Suprapubic skin (tissue), 4 donors: ENCODE results near the gene FKRP. TPM values are rescaled to one million over a fixed set of nuclear protein-coding genes. Genes with fewer than 3 reads are reported as not detected.
"Not testable (repeated sequence)": the region's sequence is repeated elsewhere in the genome, so short reads cannot be mapped to it uniquely, and the experiment has no call there.

Experiments used
- DNase-seq, 2 donors: peaks; one replicate each; pipeline ENCODE4 v3.0.0-alpha.2; 2019; ENCODE audit warnings: low spot score in 2 of 2
- H3K27ac ChIP-seq: fragments of 200-600 bp; sonication (generic); one replicate; pipeline ENCODE4 v1.5.1; 2019
- H3K27me3 ChIP-seq: fragments of 200-600 bp; sonication (generic); one replicate; pipeline ENCODE4 v1.5.1; 2019
- H3K36me3 ChIP-seq: fragments of 200-600 bp; sonication (generic); one replicate; pipeline ENCODE4 v1.5.1; 2019
- H3K4me1 ChIP-seq: fragments of 200-600 bp; sonication (generic); one replicate; pipeline ENCODE4 v1.5.1; 2019
- H3K4me3 ChIP-seq: fragments of 200-600 bp; sonication (generic); one replicate; pipeline ENCODE4 v1.5.1; 2019; ENCODE audit warnings: mild to moderate bottlenecking
- H3K9me3 ChIP-seq: fragments of 200-600 bp; sonication (generic); one replicate; pipeline ENCODE4 v1.5.1; 2019
- EP300 ChIP-seq: sonication (generic); formaldehyde crosslinking; IDR thresholded peaks from one replicate; pipeline ENCODE4 v1.6.1; 2017; ENCODE audit warnings: antibody characterized with exemption
- POLR2A ChIP-seq, 2 donors: fragments of 450-650 bp; IDR thresholded peaks; one replicate each; pipeline ENCODE4 v1.6.1; 2017; ENCODE audit warnings: antibody characterized with exemption in 2 of 2, mild to moderate bottlenecking in 2 of 2, moderate library complexity in 2 of 2
- POLR2AphosphoS5 ChIP-seq, 3 donors: sonication (generic); formaldehyde crosslinking; IDR thresholded peaks; one replicate each; pipeline ENCODE4 v1.6.1; 2017; ENCODE audit warnings: antibody characterized with exemption in 3 of 3
- WGBS: methylation state at CpG from one replicate; pipeline ENCODE4 v1.1.5; 2018; 5-methylcytosine and 5-hydroxymethylcytosine counted together
- total RNA-seq, 4 donors: library from RNA; depleted of rRNA; stranded (reverse); fragments of >200 nt; gene quantifications; one replicate each; pipeline ENCODE4 v1.1.0, GENCODE V29; 2016
- TF ChIP-seq, protein P1 (sequence below), 2 donors: fragments of 200-600 bp in 1 of 2; fragments of 450-650 bp in 1 of 2; sonication (generic) in 1 of 2; IDR thresholded peaks; one replicate each; pipeline ENCODE4 v1.5.1; 2016 to 2019; ENCODE audit warnings: antibody characterized with exemption in 2 of 2, mild to moderate bottlenecking in 1 of 2, moderate library complexity in 1 of 2

The FKRP gene
- total RNA-seq, 4 donors from 2014 or later: 7.1 to 15.2 (median 7.8) TPM

DNA sequence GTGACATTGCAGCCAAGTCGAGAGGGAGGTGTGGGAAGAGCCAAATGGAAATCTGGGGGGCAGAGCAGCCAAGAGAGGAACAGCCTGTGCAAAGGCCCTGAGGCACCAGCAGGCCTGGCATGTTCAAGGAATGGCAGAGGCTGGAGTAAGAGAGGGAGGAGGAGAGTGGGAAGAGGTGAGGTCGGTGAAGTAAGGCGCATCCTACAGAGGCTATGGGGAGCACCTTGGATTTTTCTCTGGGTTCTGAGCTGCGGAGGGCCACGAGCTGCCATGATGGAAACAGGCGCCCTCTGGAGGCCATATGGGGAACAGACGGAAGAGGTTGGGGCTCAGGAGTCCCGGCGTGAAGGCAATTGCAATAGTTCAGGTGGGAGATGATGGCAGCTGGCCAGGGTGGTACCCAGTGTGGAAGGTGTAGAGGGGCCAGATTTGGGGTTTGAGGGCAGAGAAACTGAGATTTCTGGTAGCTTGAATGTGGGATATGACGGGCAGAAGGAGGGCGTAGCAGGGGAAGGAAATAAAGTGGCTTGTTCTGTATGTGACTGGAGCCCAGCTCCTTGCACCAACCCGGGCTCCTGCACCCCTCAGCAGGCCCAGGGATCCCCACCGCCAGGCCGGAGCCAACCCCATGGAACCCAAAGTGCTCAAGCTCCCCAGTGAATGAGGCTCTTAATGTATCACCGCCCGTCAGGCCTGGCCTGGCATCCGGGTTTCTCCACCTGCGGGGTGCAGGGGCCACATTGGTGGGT, 20.9 kb downstream of the FKRP start:
- Histone ChIP-seq H3K36me3 (no peaks in the 10 kb centered on the region), H3K27me3 (no peaks in the 10 kb centered on the region), H3K27ac (no peak overlapping the region), H3K4me1 (peaks cover 23% of the 10 kb centered on the region), H3K9me3 (no peaks in the 10 kb centered on the region), H3K4me3 (no peak overlapping the region)
- 62% methylated on average over 18 of the region's 18 CpGs for WGBS
- TF ChIP-seq, protein P1, sequence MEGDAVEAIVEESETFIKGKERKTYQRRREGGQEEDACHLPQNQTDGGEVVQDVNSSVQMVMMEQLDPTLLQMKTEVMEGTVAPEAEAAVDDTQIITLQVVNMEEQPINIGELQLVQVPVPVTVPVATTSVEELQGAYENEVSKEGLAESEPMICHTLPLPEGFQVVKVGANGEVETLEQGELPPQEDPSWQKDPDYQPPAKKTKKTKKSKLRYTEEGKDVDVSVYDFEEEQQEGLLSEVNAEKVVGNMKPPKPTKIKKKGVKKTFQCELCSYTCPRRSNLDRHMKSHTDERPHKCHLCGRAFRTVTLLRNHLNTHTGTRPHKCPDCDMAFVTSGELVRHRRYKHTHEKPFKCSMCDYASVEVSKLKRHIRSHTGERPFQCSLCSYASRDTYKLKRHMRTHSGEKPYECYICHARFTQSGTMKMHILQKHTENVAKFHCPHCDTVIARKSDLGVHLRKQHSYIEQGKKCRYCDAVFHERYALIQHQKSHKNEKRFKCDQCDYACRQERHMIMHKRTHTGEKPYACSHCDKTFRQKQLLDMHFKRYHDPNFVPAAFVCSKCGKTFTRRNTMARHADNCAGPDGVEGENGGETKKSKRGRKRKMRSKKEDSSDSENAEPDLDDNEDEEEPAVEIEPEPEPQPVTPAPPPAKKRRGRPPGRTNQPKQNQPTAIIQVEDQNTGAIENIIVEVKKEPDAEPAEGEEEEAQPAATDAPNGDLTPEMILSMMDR (IDR thresholded peaks at IDR 0.05): peak in 1 of 2 donors; percentile 59
- TF ChIP-seq POLR2A (IDR thresholded peaks at IDR 0.05): no peak
- no peak for DNase-seq

- DNase-seq, H3K4me3 ChIP-seq, H3K36me3 ChIP-seq, H3K27me3 ChIP-seq, H3K9me3 ChIP-seq: not testable (repeated sequence)
- 63% methylated on average over 4 of the region's 4 CpGs for WGBS
- Histone ChIP-seq H3K27ac (peak overlapping the region; percentile 39), H3K4me1 (peaks cover 11% of the 10 kb centered on the region)
Observed at GRCh38 chr19:46768746-46769145, 22.9 kb downstream of the FKRP start.

DNA sequence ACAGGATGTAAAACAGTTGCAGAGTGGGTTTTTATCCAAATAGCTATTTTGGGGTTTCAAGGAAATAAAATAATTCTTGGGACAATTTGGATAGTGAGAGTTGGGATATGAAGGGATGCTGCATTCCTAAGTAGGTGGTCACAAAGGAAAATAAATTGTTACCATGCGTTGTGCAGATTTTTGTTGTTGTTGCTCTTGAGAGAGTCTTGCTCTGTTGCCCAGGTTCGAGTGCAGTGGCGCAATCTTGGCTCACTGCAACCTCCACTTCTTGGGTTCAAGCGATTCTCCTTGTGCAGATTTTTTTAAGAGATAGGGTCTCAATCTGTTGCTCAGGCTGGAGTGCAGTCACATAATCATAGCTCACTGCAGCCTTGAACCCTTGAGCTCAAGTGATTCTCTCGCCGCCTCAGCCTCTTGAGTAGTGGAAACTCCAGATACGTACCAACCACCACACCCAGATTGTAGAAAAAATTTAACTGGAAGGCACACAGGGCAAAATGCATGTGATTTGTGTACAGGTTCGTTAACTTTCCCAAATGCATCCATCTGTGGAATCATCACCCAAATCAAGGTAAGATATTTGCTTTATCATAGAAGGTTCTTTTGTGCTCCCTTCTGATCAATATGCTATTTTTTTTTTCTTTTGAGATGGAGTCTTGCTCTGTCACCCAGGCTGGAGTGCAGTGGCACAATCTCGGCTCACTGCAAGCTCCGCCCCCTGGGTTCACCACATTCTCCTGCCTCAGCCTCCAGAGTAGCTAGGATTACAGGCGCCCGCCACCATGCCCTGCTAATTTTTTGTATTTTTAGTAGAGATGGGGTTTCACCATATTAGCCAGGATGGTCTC, 26.5 kb downstream of the FKRP start:
- Histone ChIP-seq H3K4me1 (no peaks in the 10 kb centered on the region), H3K9me3 (no peaks in the 10 kb centered on the region), H3K36me3 (peaks cover 37% of the 10 kb centered on the region), H3K27me3 (no peaks in the 10 kb centered on the region), H3K4me3 (no peak overlapping the region), H3K27ac (no peak overlapping the region)
- TF ChIP-seq, protein P1 (IDR thresholded peaks at IDR 0.05): no peak
- DNase-seq: no peak
- WGBS: 64% methylated on average over 11 of the region's 12 CpGs

- Histone ChIP-seq H3K27me3 (no peaks in the 10 kb centered on the region), H3K4me1 (peaks cover 4% of the 10 kb centered on the region), H3K4me3 (no peak overlapping the region), H3K36me3 (peaks cover 42% of the 10 kb centered on the region), H3K27ac (no peak overlapping the region), H3K9me3 (no peaks in the 10 kb centered on the region)
- no peak for DNase-seq
- no peak for TF ChIP-seq POLR2A (IDR thresholded peaks at IDR 0.05)
- no peak for TF ChIP-seq EP300
- TF ChIP-seq POLR2AphosphoS5 (IDR thresholded peaks at IDR 0.05): no peak
- TF ChIP-seq, protein P1 (IDR thresholded peaks at IDR 0.05): no peak
- WGBS: 79% methylated on average over 7 of the region's 7 CpGs
Observed at GRCh38 chr19:46773018-46773399, 27.2 kb downstream of the FKRP start.

DNA sequence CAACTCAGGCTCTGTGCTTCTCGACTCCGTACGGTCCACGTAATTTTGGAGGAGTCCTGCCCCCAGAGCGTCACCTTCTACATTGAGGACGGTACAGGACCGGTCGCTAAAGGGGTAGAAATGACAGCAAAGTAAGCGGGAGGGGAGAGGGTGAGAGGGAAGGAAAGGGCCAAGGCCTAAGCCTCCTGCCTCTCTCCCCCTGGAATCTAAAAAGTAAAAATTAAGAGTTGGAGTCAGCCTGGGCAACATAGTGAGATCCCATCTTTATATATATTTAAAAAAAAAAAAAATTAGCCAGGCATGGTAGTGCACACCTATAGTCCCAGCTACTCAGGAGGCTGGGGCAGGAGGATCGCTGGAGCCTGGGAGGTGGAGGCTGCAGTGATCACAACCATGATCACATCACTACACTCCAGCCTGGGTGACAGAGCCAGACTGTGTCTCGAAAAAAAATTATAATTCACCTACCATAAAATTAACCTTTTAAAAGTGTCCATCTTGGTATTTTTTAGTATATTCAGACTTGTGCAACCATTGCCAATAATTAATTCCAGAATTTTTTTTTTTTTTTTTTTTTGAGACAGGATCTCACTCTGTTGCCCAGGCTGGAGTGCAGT, 29.9 kb downstream of the FKRP start:
- H3K4me1 ChIP-seq: peaks cover 14% of the 10 kb centered on the region
- no peak overlapping the region for H3K4me3 ChIP-seq
- TF ChIP-seq POLR2A (IDR thresholded peaks at IDR 0.05): no peak
- TF ChIP-seq, protein P1 (IDR thresholded peaks at IDR 0.05): no peak
- TF ChIP-seq EP300: no peak
- TF ChIP-seq POLR2AphosphoS5 (IDR thresholded peaks at IDR 0.05): no peak
- peaks cover 67% of the 10 kb centered on the region for H3K36me3 ChIP-seq
- no peaks in the 10 kb centered on the region for H3K27me3 ChIP-seq
- DNase-seq: no peak
- 99% methylated on average over 11 of the region's 11 CpGs for WGBS
- no peak overlapping the region for H3K27ac ChIP-seq
- no peaks in the 10 kb centered on the region for H3K9me3 ChIP-seq
